Naive thymus-derived CD4-positive, alpha-beta T cell (primary cell): ENCODE results near the gene IL4R. TPM values are rescaled to one million over a fixed set of nuclear protein-coding genes. Genes with fewer than 3 reads are reported as not detected.
A peak's percentile ranks its signal among the peaks of the same experiment; 100 is the strongest.

Experiments
- ATAC-seq: fragments of 150-1000 bp; cut with Tn5 transposase; 2 replicates; pipeline ENCODE4 v1.10.0; 2021; ENCODE audit warnings: mild to moderate bottlenecking, moderate library complexity
- CTCF ChIA-PET: fragments of 350-600 bp; sonication (Branson Sonifier 250); formaldehyde crosslinking; loops from one replicate; lab custom pipeline; 2021; ENCODE audit warnings: antibody characterized with exemption; lab: Charles Lee
- POLR2A ChIA-PET: fragments of 350-600 bp; sonication (Branson Sonifier 250); formaldehyde crosslinking; loops from one replicate; lab custom pipeline; 2021; ENCODE audit warnings: antibody characterized with exemption, inconsistent platforms; lab: Charles Lee
- DNase-seq, 9 donors: peaks; one replicate each; pipeline versions ENCODE4 v3.0.0 to v3.0.0-alpha.2; 2020 to 2022; ENCODE audit warnings: mixed read lengths in 1 of 9
- H3K27ac ChIP-seq: one replicate; pipeline ENCODE4 v1.7.0; 2013; ENCODE audit warnings: mild to moderate bottlenecking, low read depth, low read length, moderate library complexity
- H3K27me3 ChIP-seq, 2 donors: one replicate each; pipeline ENCODE4 v1.7.0; 2013; ENCODE audit warnings: low read length in 2 of 2, mild to moderate bottlenecking in 2 of 2, moderate library complexity in 2 of 2; ENCODE audit not compliant: control insufficient read depth in 2 of 2, insufficient read depth in 2 of 2
- H3K36me3 ChIP-seq, 3 experiments: 1 replicate in 2 of 3; 2 replicates in 1 of 3; pipeline ENCODE4 v1.7.0; 2013; ENCODE audit warnings: low read length in 3 of 3, mild to moderate bottlenecking in 3 of 3, moderate library complexity in 1 of 3; ENCODE audit not compliant: insufficient read depth in 3 of 3, control insufficient read depth in 2 of 3
- H3K4me1 ChIP-seq, 2 donors: one replicate each; pipeline ENCODE4 v1.7.0; 2013; ENCODE audit warnings: low read length in 2 of 2, mild to moderate bottlenecking in 2 of 2, moderate library complexity in 1 of 2; ENCODE audit not compliant: control insufficient read depth in 2 of 2, insufficient read depth in 2 of 2
- H3K4me3 ChIP-seq: 2 replicates; pipeline ENCODE4 v1.7.0; 2013; ENCODE audit warnings: mild to moderate bottlenecking, low read length
- H3K9me3 ChIP-seq, 3 experiments: 1 replicate in 2 of 3; 2 replicates in 1 of 3; pipeline ENCODE4 v1.7.0; 2013; ENCODE audit warnings: low read length in 3 of 3; ENCODE audit not compliant: control insufficient read depth in 2 of 3
- H3K27ac Mint-ChIP-seq, 9 donors: one replicate each; pipeline ENCODE4 v1.8.0; 2020 to 2022; ENCODE audit warnings: mixed read lengths in 9 of 9, mild to moderate bottlenecking in 8 of 9, moderate library complexity in 5 of 9, inconsistent platforms in 2 of 9
- H3K27me3 Mint-ChIP-seq, 5 donors: one replicate each; pipeline ENCODE4 v1.8.0; 2021 to 2022; ENCODE audit warnings: mixed read lengths in 5 of 5, mild to moderate bottlenecking in 1 of 5
- H3K36me3 Mint-ChIP-seq, 5 donors: one replicate each; pipeline ENCODE4 v1.8.0; 2020 to 2022; ENCODE audit warnings: mixed read lengths in 5 of 5, mild to moderate bottlenecking in 3 of 5, inconsistent platforms in 1 of 5
- H3K4me1 Mint-ChIP-seq, 7 donors: one replicate each; pipeline ENCODE4 v1.8.0; 2020 to 2022; ENCODE audit warnings: mixed read lengths in 7 of 7, mild to moderate bottlenecking in 3 of 7, inconsistent platforms in 1 of 7
- H3K4me3 Mint-ChIP-seq, 10 donors: one replicate each; pipeline ENCODE4 v1.8.0; 2020 to 2022; ENCODE audit warnings: mild to moderate bottlenecking in 10 of 10, mixed read lengths in 10 of 10, moderate library complexity in 6 of 10, inconsistent platforms in 2 of 10
- H3K9me3 Mint-ChIP-seq, 11 donors: one replicate each; pipeline ENCODE4 v1.8.0; 2020 to 2022; ENCODE audit warnings: mixed read lengths in 11 of 11, mild to moderate bottlenecking in 4 of 11, inconsistent platforms in 1 of 11, moderate library complexity in 1 of 11
- intact Hi-C, 2 donors: fragments of 100-400 bp; cut with micrococcal nuclease; formaldehyde crosslinking; loops; one replicate each; pipeline ENCODE4 v1.15.1; 2023
- polyA plus RNA-seq, 2 donors: library from polyadenylated mRNA; unstranded; fragments of 300-500 nt; fragmentation: Illumina TruSeq; gene quantifications; one replicate each; pipeline ENCODE4 v1.2.3, GENCODE V29; 2021
- total RNA-seq, 6 experiments: library from RNA in 5 of 6; stranded (reverse) in 5 of 6; gene quantifications; 1 replicate in 5 of 6; 2 replicates in 1 of 6; pipeline ENCODE4 v1.2.3 and lab custom pipeline; 2021 to 2026

IL4R gene
- total RNA-seq, result 100 to 1,000 TPM; 158 to 498 (median 198) TPM
- polyA plus RNA-seq, result 100 to 1,000 TPM in 1 of 2 donors, 10 to 100 TPM in 1; 99.8 to 128 TPM
- total RNA-seq (lab: John Stamatoyannopoulos, UW), result 192 reads per million, percentile 93 among the genes with 10 or more reads in this experiment

DNA sequence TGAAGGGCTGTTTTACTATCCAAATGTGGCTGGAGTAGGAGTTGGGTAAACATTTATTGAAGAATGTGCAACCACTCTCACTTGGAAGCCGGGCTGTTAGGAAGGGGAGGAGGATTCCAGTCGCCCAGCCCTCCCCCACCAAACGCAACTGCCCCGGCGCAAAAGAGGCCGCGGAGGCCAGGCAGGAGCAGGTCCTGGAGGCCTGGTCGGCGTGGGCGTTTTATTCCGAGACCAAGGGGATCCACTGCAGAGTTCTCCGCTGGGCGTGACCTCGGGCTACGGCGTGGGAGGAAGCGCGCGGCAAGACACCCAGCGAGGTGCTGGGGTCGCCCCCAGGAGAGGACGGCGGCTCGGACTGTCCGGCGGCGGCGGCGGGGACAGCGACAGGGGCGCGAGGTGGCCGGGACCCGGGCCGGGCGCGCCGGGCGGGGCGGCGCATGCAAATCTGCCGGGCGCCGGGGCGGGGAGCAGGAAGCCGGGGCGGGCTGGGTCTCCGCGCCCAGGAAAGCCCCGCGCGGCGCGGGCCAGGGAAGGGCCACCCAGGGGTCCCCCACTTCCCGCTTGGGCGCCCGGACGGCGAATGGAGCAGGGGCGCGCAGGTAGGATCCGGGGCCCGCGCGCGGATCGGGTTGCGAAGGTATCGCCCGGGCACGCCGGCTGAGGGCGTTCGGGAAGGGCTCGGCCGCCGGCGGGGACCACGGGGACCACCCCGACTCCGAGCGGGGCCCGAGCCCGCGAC, at the start of gene IL4R:
Gene IL4R, plus strand, starts transcription at position 553 of the 739 bp plus-strand sequence. CDS start 26,230 bp downstream, outside the sequence.
- Mint-ChIP-seq H3K4me1 (peaks cover 29 to 52% (median 42%) of the 10 kb centered on the region in 7 donors), H3K27ac (peak within 1 kb of the TSS; percentile 92 to 99 (median 96)), H3K9me3 (no peaks in the 10 kb centered on the region), H3K27me3 (peaks cover 0 to 3% (median 0%) of the 10 kb centered on the region in 5 donors), H3K36me3 (peaks cover 0 to 44% (median 3%) of the 10 kb centered on the region in 5 donors), H3K4me3 (peak within 1 kb of the TSS; percentile 87 to 99 (median 97))
- Histone ChIP-seq H3K9me3 (no peaks in the 10 kb centered on the region), H3K4me1 (peaks cover 17 to 33% of the 10 kb centered on the region in 2 donors), H3K36me3 (peaks cover 0 to 4% (median 0%) of the 10 kb centered on the region in 3 experiments), H3K4me3 (peak within 1 kb of the TSS; percentile 73), H3K27ac (peak within 1 kb of the TSS; percentile 99), H3K27me3 (no peaks in the 10 kb centered on the region)
- ChIA-PET CTCF (no interaction called here), POLR2A (no interaction called here)
- intact Hi-C loops, result loop anchor here (1.0 to 2.0 kb wide), 7 partner anchors 39 to 237 kb away; partner anchors contain the start of genes IL21R (in 1 of the 2), KATNIP (in 1 of the 2) and NSMCE1 (in 1 of the 2)
- DNase-seq (peak; percentile 55 to 84 (median 68)), ATAC-seq (peak; percentile 72)

DNA sequence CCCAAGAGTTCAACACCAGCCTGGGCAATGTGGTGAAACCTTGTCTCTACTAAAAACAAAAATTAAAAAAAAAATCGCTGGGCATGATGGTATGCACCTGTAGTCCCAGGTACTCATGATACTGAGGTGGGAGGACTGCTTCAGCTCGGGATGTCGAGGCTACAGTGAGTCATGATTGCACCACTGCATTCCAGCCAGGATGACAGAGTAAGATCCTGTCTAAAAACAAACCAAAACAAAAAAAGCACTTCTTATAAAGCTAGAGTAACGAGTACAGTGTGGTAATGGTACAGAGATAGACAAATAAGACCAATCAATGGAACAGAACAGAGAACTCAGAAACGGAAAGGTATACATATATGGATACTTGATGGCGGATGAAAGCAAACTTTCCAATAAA, 49.6 kb upstream of the IL4R start:
- peaks cover 8 to 53% (median 20%) of the 10 kb centered on the region in 5 donors for H3K36me3 Mint-ChIP-seq
- peak overlapping the region in 2 of 10 donors; percentile 4 to 59 for H3K4me3 Mint-ChIP-seq
- Histone ChIP-seq H3K9me3 (no peaks in the 10 kb centered on the region), H3K4me3 (no peak overlapping the region), H3K4me1 (peaks cover 10 to 17% of the 10 kb centered on the region in 2 donors), H3K27ac (no peak overlapping the region), H3K36me3 (peaks cover 0 to 6% (median 0%) of the 10 kb centered on the region in 3 experiments), H3K27me3 (no peaks in the 10 kb centered on the region)
- CTCF ChIA-PET, result interaction anchor here (0.7 kb wide), 1 partner anchor 14 kb away, joined by 7 read pairs; no protein-coding TSS in a partner anchor
- intact Hi-C loops, result no loop called here
- H3K4me1 Mint-ChIP-seq, result peaks cover 39 to 89% (median 74%) of the 10 kb centered on the region in 7 donors
- POLR2A ChIA-PET, result interaction anchor here (0.9 to 3.4 kb wide), 4 partner anchors 8 to 34 kb away, joined by 3 to 13 read pairs (median 6); no protein-coding TSS in a partner anchor
- no peaks in the 10 kb centered on the region for H3K27me3 Mint-ChIP-seq
- ATAC-seq (no peak), DNase-seq (no peak)
- H3K27ac Mint-ChIP-seq, result peak overlapping the region in 6 of 9 donors; percentile 8 to 69 (median 48)
- peaks cover 0 to 4% (median 0%) of the 10 kb centered on the region in 11 donors for H3K9me3 Mint-ChIP-seq

GRCh38 chr16:27265982-27266381, 47.8 kb upstream of the IL4R start:
- no peak for DNase-seq
- Histone ChIP-seq H3K9me3 (no peaks in the 10 kb centered on the region), H3K36me3 (peaks cover 0 to 6% (median 0%) of the 10 kb centered on the region in 3 experiments), H3K4me1 (peaks cover 15 to 19% of the 10 kb centered on the region in 2 donors), H3K27ac (no peak overlapping the region), H3K4me3 (no peak overlapping the region), H3K27me3 (no peaks in the 10 kb centered on the region)
- Mint-ChIP-seq H3K4me1 (peaks cover 41 to 96% (median 79%) of the 10 kb centered on the region in 7 donors), H3K9me3 (peaks cover 0 to 4% (median 0%) of the 10 kb centered on the region in 11 donors), H3K27ac (peak overlapping the region in 7 of 9 donors; percentile 5 to 75 (median 46)), H3K36me3 (peaks cover 5 to 45% (median 13%) of the 10 kb centered on the region in 5 donors), H3K4me3 (peak overlapping the region in 6 of 10 donors; percentile 2 to 22 (median 8)), H3K27me3 (no peaks in the 10 kb centered on the region)
- intact Hi-C loops, result no loop called here
- CTCF ChIA-PET, result interaction anchor here (1.0 kb wide), 1 partner anchor 31 kb away, joined by 3 read pairs; no protein-coding TSS in a partner anchor
- no peak for ATAC-seq
- POLR2A ChIA-PET, result interaction anchor here (0.9 to 3.4 kb wide), 3 partner anchors 9 to 62 kb away, joined by 3 to 13 read pairs (median 4); no protein-coding TSS in a partner anchor

DNA sequence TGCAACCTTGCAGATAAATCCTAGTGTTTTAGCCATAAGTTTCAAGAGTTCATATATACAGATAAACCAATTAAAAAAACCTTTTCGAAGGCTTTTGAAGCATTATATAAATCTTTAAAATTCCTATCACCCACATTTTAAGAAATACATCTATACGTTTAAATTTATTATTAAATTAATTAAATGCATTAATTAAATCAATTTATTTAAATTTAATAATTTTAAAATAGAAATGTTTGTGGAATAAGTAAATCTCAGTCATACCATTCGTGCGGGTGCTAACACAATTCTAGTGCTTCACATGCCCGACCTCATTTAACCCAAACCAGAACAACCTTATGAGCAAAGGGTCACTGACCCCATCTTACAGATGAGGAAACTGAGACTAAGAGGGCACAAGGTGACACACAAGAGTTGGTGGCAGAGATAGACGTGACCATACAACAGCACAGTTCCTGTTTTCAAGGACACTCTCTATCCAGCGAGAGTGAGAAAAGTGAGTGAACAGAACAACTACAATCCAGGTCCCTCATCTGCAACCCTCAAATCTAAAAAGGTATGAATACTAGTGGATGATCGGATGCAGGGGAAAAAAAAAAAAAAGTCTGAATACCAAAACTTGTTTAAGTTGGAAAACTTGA, 46.6 kb upstream of the IL4R start:
- H3K4me1 Mint-ChIP-seq, result peaks cover 43 to 98% (median 76%) of the 10 kb centered on the region in 7 donors
- peaks cover 0 to 6% (median 0%) of the 10 kb centered on the region in 3 experiments for H3K36me3 ChIP-seq
- H3K4me3 ChIP-seq, result no peak overlapping the region
- no peaks in the 10 kb centered on the region for H3K9me3 ChIP-seq
- ChIA-PET POLR2A (interaction anchor here (0.7 to 4.1 kb wide), 3 partner anchors 24 to 30 kb away, joined by 4 to 21 read pairs (median 6); no protein-coding TSS in a partner anchor), CTCF (interaction anchor here (0.7 to 1.8 kb wide), 2 partner anchors 30 to 32 kb away, joined by 3 to 6 read pairs; no protein-coding TSS in a partner anchor)
- peaks cover 15 to 25% of the 10 kb centered on the region in 2 donors for H3K4me1 ChIP-seq
- H3K27me3 ChIP-seq, result no peaks in the 10 kb centered on the region
- H3K4me3 Mint-ChIP-seq, result peak overlapping the region; percentile 92 to 99 (median 96)
- no peak overlapping the region for H3K27ac ChIP-seq
- peaks cover 5 to 46% (median 13%) of the 10 kb centered on the region in 5 donors for H3K36me3 Mint-ChIP-seq
- peak overlapping the region; percentile 62 to 99 (median 97) for H3K27ac Mint-ChIP-seq
- peak in 1 of 9 donors; percentile 7 for DNase-seq
- no peaks in the 10 kb centered on the region for H3K27me3 Mint-ChIP-seq
- peaks cover 0 to 4% (median 0%) of the 10 kb centered on the region in 11 donors for H3K9me3 Mint-ChIP-seq
- ATAC-seq, result no peak
- intact Hi-C loops, result no loop called here

DNA sequence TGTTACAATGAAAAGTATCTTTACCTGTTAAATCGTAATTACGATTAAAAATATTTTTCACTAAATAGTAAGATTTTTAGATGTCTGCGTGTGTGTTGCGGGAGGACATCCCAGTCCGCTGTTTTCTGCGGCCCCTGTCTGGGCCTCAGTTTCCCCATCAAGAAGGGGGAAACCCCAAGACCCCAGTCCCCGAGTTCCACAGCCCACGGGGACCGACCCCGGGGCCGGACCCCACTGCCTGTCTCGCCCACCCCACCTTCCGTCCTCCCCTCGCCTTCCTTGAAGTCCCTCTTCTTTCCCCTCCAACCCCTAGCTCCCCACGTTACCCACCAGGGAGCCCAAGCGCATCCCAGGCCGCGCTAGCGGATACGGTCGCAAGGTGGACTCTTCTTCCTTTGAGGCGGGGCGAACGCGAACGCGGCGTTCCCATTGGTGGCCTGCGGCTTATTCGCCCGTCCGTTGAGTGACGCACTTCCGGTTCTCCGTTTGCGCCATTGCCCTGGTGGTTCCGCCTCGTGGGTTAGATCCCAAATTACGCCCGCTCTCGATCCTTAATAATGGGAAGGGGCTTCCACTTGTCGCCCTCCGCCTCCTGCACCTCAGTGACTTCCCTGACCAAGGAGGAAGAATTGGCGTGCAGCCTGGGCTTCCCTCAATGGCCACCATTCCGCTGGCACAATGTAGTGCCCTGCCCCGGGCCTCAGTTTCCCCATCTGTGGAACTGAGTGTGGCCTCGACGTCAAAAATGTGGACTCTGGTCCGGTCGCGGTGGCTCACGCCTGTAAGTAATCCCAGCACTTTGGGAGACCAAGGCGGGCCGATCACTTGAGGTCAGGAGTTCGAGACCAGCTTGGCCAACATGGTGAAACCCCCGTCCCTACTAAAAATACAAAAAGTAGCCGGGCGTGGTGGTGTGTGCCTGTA, 45.1 kb upstream of the IL4R start, which contains the start of gene NSMCE1:
Gene NSMCE1, minus strand, starts transcription at position 397 of the 924 bp plus-strand sequence. CDS start 11,202 bp downstream, outside the sequence.
- peaks cover 0 to 4% (median 0%) of the 10 kb centered on the region in 11 donors for H3K9me3 Mint-ChIP-seq
- POLR2A ChIA-PET, result interaction anchor here (0.5 to 4.1 kb wide), 14 partner anchors 8 to 82 kb away, joined by 3 to 21 read pairs (median 6); no protein-coding TSS in a partner anchor
- no peaks in the 10 kb centered on the region for H3K27me3 ChIP-seq

More for the DNA sequence above, 45.1 kb upstream of the IL4R start, which contains the start of gene NSMCE1:
- Mint-ChIP-seq H3K36me3 (peaks cover 0 to 35% (median 0%) of the 10 kb centered on the region in 5 donors), H3K4me1 (peaks cover 41 to 95% (median 74%) of the 10 kb centered on the region in 7 donors), H3K4me3 (peak within 1 kb of the TSS; percentile 92 to 99 (median 96)), H3K27me3 (no peaks in the 10 kb centered on the region), H3K27ac (peak within 1 kb of the TSS; percentile 94 to 99 (median 99))
- peak; percentile 99 for ATAC-seq
- DNase-seq, result peak; percentile 83 to 93 (median 92)
- peak within 1 kb of the TSS; percentile 92 for H3K4me3 ChIP-seq
- H3K4me1 ChIP-seq, result peaks cover 15 to 36% of the 10 kb centered on the region in 2 donors
- CTCF ChIA-PET, result interaction anchor here (0.6 to 1.8 kb wide), 4 partner anchors 10 to 50 kb away, joined by 3 to 6 read pairs (median 3); no protein-coding TSS in a partner anchor
- H3K27ac ChIP-seq, result peak within 1 kb of the TSS; percentile 87
- peaks cover 0 to 6% (median 0%) of the 10 kb centered on the region in 3 experiments for H3K36me3 ChIP-seq
- intact Hi-C loops, result loop anchor here (1.0 to 2.0 kb wide), 8 partner anchors 14 to 66 kb away; partner anchors contain the start of genes KDM8 (in 2 of the 2) and IL4R (in 1 of the 2)
- H3K9me3 ChIP-seq, result no peaks in the 10 kb centered on the region
